HL-60 (cell line): ENCODE data around the gene PBRM1.

ENCODE experiments used
- DNase-seq, 2 experiments: peaks; one replicate each; pipeline ENCODE4 v3.0.0-alpha.2; 2010 to 2020; ENCODE audit warnings: low read depth in 1 of 2, low spot score in 1 of 2
- H3K27ac ChIP-seq: fragments of 250-450 bp; sonication (Bioruptor Pico); replicated peaks from 2 replicates; pipeline ENCODE4 v1.5.1; 2020; ENCODE audit warnings: mild to moderate bottlenecking, moderate library complexity
- H3K27me3 ChIP-seq: fragments of 250-450 bp; sonication (Bioruptor Pico); 2 replicates; pipeline ENCODE4 v1.5.1; 2021; ENCODE audit warnings: mild to moderate bottlenecking, moderate library complexity; ENCODE audit not compliant: insufficient read depth, poor library complexity, severe bottlenecking
- H3K4me3 ChIP-seq: replicated peaks from 2 replicates; pipeline ENCODE4 v1.5.1; 2011; ENCODE audit warnings: mild to moderate bottlenecking, control low read depth, low read length; ENCODE audit not compliant: insufficient read depth
- CTCF ChIP-seq: IDR thresholded peaks from one replicate; pipeline ENCODE4 v1.5.1; 2011; ENCODE audit warnings: low read length, control low read depth, inconsistent platforms; ENCODE audit not compliant: insufficient read depth
- GABPA ChIP-seq: IDR thresholded peaks from 2 replicates; pipeline ENCODE4 v1.6.1; 2012; ENCODE audit warnings: low read depth
- POLR2AphosphoS5 ChIP-seq: IDR thresholded peaks from 2 replicates; pipeline ENCODE4 v1.6.1; 2012; ENCODE audit warnings: low read depth
- REST ChIP-seq: IDR thresholded peaks from 2 replicates; pipeline ENCODE4 v1.6.1; 2012; ENCODE audit warnings: low read depth; ENCODE audit not compliant: insufficient replicate concordance
- SPI1 ChIP-seq: IDR thresholded peaks from 2 replicates; pipeline ENCODE4 v1.6.1; 2012; ENCODE audit warnings: low read depth, mild to moderate bottlenecking, borderline replicate concordance

Gene PBRM1

GRCh38 chr3:52525680-52526561, 159.8 kb downstream of the PBRM1 start:
- TF ChIP-seq REST (no peak), POLR2AphosphoS5 (no peak), CTCF (no peak), GABPA (no peak), SPI1 (no peak)
- Histone ChIP-seq H3K27ac (no peak overlapping the region), H3K27me3 (no peaks in the 10 kb centered on the region), H3K4me3 (no peak overlapping the region)
- no peak for DNase-seq

- Histone ChIP-seq H3K4me3 (no peak overlapping the region), H3K27me3 (no peaks in the 10 kb centered on the region), H3K27ac (no peak overlapping the region)
- TF ChIP-seq SPI1 (no peak), CTCF (no peak), GABPA (no peak), POLR2AphosphoS5 (no peak), REST (no peak)
- no peak for DNase-seq
Measured at GRCh38 chr3:52524752-52525679, 160.7 kb downstream of the PBRM1 start.

- Histone ChIP-seq H3K4me3 (no peak overlapping the region), H3K27ac (no peak overlapping the region), H3K27me3 (no peaks in the 10 kb centered on the region)
- DNase-seq: no peak
- TF ChIP-seq GABPA (no peak), CTCF (no peak), POLR2AphosphoS5 (no peak), SPI1 (no peak), REST (no peak)
Measured at GRCh38 chr3:52524258-52524751, 161.4 kb downstream of the PBRM1 start.
